Mucosa of descending colon (tissue), 3 donors: ENCODE data around the gene WDFY3. TPM values are rescaled to one million over a fixed set of nuclear protein-coding genes. Genes with fewer than 3 reads are reported as not detected.
"Not testable (repeated sequence)": the region's sequence is repeated elsewhere in the genome, so short reads cannot be mapped to it uniquely, and the experiment has no call there.

Source experiments
- ATAC-seq: fragments of 200-7000 bp; cut with Tn5 transposase; one replicate; pipeline ENCODE4 v1.9.1; 2020; ENCODE audit warnings: mild to moderate bottlenecking, moderate library complexity
- DNase-seq, 3 donors: peaks; one replicate each; pipeline ENCODE4 v3.0.0-alpha.2; 2020
- H3K36me3 ChIP-seq: fragments of 200-600 bp; one replicate; pipeline ENCODE4 v1.8.0; 2021; ENCODE audit warnings: low read depth, mild to moderate bottlenecking
- H3K4me1 ChIP-seq: fragments of 200-600 bp; one replicate; pipeline ENCODE4 v1.8.0; 2021; ENCODE audit warnings: low read depth, mild to moderate bottlenecking
- H3K4me3 ChIP-seq: fragments of 200-600 bp; one replicate; pipeline ENCODE4 v1.8.0; 2021; ENCODE audit warnings: mild to moderate bottlenecking
- H3K9me3 ChIP-seq: fragments of 200-600 bp; one replicate; pipeline ENCODE4 v1.8.0; 2021; ENCODE audit warnings: mild to moderate bottlenecking
- intact Hi-C, 2 donors: fragments of 100-400 bp; cut with DNase I in 1 of 2; cut with micrococcal nuclease in 1 of 2; formaldehyde crosslinking; loops; one replicate each; pipeline versions ENCODE4 v1.11.0 to v1.11.1; 2022; cut with DNase I, micrococcal nuclease
- total RNA-seq, 3 donors: library from RNA; stranded (reverse); fragmentation: NEBNext Ultra II Directional in 2 of 3; extraction: Animal tissue kit (Norgen Biotek cat#: 25700) in 2 of 3; gene quantifications; one replicate each; pipeline versions ENCODE4 v1.2.1 to v1.2.4, GENCODE V29; 2021 to 2023
- TF ChIP-seq, protein P1 (sequence below): fragments of 200-600 bp; IDR thresholded peaks from one replicate; pipeline ENCODE4 v1.8.0; 2022; ENCODE audit warnings: antibody characterized with exemption, mild to moderate bottlenecking
- donor health status: DM: no; HTN: no; CAD: no; lungs with moderate emphysema.
- donor health status: DM: no; HTN: no; CAD: no.
- donor health status: DM: no; HTN: yes; CAD: no.

Gene WDFY3
- total RNA-seq, 3 donors from 2014 or later, result 49.5 to 76.9 (median 55.5) TPM

DNA sequence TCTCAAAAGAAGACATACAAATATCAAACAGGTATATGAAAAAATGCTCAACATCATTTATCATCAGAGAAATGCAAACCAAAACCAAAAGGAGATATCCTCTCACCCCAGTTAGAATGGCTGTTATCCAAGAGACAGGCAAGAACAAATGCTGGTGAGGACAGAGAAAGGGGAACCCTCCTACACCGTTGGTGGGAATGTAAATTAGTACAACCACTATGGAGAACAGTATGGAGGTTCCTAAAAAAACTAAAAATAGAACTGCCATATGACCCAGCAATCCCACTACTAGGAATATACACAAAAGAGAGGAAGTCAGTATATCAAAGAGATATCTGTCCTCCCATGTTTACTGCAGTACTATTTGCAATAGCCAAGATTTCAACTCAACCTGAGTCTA is 300.1 kb downstream of the WDFY3 start:
- DNase-seq (no peak), ATAC-seq (no peak)
- peaks cover 7% of the 10 kb centered on the region for H3K4me1 ChIP-seq
- H3K36me3 ChIP-seq, result no peaks in the 10 kb centered on the region
- intact Hi-C loops, result no loop called here
- TF ChIP-seq, protein P1, sequence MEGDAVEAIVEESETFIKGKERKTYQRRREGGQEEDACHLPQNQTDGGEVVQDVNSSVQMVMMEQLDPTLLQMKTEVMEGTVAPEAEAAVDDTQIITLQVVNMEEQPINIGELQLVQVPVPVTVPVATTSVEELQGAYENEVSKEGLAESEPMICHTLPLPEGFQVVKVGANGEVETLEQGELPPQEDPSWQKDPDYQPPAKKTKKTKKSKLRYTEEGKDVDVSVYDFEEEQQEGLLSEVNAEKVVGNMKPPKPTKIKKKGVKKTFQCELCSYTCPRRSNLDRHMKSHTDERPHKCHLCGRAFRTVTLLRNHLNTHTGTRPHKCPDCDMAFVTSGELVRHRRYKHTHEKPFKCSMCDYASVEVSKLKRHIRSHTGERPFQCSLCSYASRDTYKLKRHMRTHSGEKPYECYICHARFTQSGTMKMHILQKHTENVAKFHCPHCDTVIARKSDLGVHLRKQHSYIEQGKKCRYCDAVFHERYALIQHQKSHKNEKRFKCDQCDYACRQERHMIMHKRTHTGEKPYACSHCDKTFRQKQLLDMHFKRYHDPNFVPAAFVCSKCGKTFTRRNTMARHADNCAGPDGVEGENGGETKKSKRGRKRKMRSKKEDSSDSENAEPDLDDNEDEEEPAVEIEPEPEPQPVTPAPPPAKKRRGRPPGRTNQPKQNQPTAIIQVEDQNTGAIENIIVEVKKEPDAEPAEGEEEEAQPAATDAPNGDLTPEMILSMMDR, result no peak
- H3K9me3 ChIP-seq, result no peaks in the 10 kb centered on the region
- H3K4me3 ChIP-seq, result no peak overlapping the region

DNA sequence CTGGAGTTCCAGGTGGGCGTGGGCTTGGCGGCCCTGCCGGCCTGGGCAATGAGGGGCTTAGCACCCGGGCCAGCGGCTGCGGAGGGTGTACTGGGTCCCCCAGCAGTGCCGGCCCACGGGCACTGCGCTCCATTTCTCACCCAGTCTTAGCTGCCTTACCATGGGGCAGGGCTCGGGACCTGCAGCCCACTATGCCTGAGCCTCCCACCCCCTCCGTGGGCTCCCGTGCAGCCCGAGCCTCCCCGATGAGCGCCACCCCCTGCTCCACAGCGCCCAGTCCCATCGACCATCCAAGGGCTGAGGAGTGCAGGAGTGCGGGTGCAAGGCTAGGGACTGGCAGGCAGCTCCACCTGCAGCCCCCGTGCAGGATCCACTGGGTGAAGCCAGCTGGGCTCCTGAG is 301.7 kb downstream of the WDFY3 start:
- H3K4me3 ChIP-seq, DNase-seq, H3K36me3 ChIP-seq, ATAC-seq, H3K9me3 ChIP-seq, intact Hi-C loops: not testable (repeated sequence)
- H3K4me1 ChIP-seq, result peaks cover 16% of the 10 kb centered on the region

DNA sequence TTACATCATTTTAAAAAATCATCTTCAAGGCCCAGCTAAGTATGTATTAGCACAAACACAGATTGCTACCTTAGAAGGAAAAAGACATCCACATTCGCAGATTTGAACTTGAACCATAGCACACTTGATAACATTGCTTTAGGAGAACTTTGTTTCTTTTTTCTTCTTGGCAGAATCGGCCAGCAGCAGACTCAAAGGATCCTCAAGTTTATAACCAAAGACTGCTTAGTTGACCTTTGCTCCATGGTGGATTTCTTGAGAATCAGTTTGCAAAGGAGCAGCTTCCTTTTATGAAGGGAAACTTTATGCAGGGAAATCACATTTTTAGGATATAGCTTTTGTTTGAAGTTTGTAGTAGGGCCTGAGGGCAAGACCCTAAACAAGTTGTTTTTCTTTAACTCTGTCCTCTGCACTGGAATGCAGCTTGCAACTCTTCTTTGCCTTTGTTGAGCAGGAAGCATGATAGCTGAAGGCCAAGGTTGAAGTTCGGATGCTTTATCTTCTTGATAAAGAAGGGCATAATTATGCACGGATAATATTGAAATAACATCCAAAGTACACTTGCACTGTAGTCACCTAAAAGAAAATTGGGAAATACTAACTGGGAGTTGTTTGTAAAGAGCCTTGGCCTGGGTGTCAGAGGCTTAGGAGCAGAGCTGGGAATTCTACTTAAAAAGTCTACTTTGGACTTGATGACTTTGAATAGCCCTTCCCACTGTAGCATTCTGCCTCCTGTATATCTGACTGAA is 305.1 kb downstream of the WDFY3 start:
- intact Hi-C loops, result no loop called here
- ATAC-seq, result peak; percentile 69
- H3K4me3 ChIP-seq, result no peak overlapping the region

DNA sequence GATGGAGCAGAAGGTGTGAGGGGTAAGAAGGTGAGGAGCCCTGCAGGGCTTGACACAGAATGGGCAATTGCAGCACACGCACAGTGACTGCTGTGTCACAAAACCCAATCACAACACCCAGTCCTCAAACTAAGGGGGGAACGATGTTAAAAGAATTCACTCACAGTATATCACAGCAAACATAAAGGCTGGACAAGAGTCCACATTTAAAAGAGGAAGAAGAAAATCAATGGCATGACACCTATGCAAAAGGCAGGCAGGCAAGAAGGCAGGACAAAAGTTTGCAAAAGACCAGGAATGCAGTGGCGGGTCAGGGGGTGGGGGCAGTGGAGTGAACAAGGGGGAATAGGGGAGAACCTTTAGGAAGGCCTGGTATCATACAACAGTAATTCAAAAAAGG is 305.9 kb downstream of the WDFY3 start:
- Histone ChIP-seq H3K4me1 (peaks cover 16% of the 10 kb centered on the region), H3K36me3 (no peaks in the 10 kb centered on the region), H3K9me3 (peaks cover 6% of the 10 kb centered on the region), H3K4me3 (no peak overlapping the region)
- intact Hi-C loops, result no loop called here
- ATAC-seq, result peak; percentile 13
- TF ChIP-seq, protein P1, result no peak
- DNase-seq, result no peak

More for the DNA sequence above, 305.1 kb downstream of the WDFY3 start:
- TF ChIP-seq, protein P1, result no peak
- DNase-seq, result no peak
- H3K4me1 ChIP-seq, result peaks cover 16% of the 10 kb centered on the region
- no peaks in the 10 kb centered on the region for H3K36me3 ChIP-seq
- H3K9me3 ChIP-seq, result peaks cover 6% of the 10 kb centered on the region

DNA sequence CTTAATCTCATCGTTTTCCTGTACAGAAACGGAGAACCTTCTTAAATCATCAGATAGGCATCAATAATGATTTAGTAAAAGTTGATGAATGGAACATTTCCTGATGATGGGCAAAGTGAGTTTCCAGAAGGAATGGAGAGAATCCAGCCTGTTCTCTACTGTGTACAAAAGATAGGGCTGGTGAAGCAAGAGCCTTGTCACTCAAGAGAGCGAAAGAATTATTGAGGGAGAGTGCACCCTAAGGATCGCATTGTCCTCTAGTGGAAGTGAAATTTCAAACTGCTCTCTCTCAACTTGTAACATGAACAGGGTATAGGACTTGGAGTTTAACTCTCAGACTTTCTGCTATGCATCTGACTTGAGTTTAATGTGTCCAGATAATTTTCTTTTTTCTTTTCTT is 314.0 kb downstream of the WDFY3 start:
- Histone ChIP-seq H3K9me3 (no peaks in the 10 kb centered on the region), H3K4me3 (no peak overlapping the region), H3K4me1 (peaks cover 25% of the 10 kb centered on the region), H3K36me3 (no peaks in the 10 kb centered on the region)
- DNase-seq (no peak), ATAC-seq (no peak)
- TF ChIP-seq, protein P1, result no peak
- intact Hi-C loops, result no loop called here

DNA sequence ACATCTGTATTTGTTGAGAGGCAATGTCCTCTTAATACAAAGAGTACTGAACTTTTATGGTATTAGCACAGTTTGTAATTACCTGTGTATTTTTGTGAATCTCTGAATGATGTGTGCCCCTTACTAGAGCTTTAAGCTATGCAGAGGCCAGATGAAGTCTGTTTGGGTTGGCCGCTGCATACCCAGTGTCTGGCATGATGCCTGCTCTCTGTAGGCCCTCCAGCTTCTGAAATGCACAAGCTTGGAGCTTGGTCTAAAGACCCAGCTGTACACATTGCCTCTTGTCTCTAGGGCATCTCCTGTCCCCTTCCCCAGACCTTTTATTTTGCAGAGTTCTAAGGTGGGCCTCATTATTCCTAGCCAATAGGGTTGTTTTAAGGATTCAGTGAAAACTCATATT is 315.0 kb downstream of the WDFY3 start:
- TF ChIP-seq, protein P1, result no peak
- H3K9me3 ChIP-seq, result no peaks in the 10 kb centered on the region
- H3K4me1 ChIP-seq, result peaks cover 26% of the 10 kb centered on the region
- intact Hi-C loops, result no loop called here
- no peak for ATAC-seq
- DNase-seq, result no peak
- no peak overlapping the region for H3K4me3 ChIP-seq
- no peaks in the 10 kb centered on the region for H3K36me3 ChIP-seq
